ENCODE measurements around the gene ZNF512B. TPM values are rescaled to one million over a fixed set of nuclear protein-coding genes. Genes with fewer than 3 reads are reported as not detected.
"Not testable (repeated sequence)": the region's sequence is repeated elsewhere in the genome, so short reads cannot be mapped to it uniquely, and the experiment has no call there.

Gene ZNF512B
- total RNA-seq, 4 donors from 2014 or later, result 13.4 to 24.8 (median 19.0) TPM

- H3K4me3 ChIP-seq (replicated peaks in 1 of 3), result no peak overlapping the region
- intact Hi-C loops (cut with DNase I), result loop anchor here (2.0 to 5.0 kb wide), 2 partner anchors 437 to 477 kb away; partner anchors contain the start of genes EEF1A2 and PTK6
- TF ChIP-seq CTCF (IDR thresholded peaks at IDR 0.05), result peak; percentile 88 to 99 (median 98)
- TF ChIP-seq POLR2A (IDR thresholded peaks at IDR 0.05), result no peak
- H3K27me3 ChIP-seq, result no peaks in the 10 kb centered on the region
- H3K36me3 ChIP-seq, result no peaks in the 10 kb centered on the region
- H3K27ac ChIP-seq, result no peak overlapping the region
- DNase-seq, result peak; percentile 89 to 90
- H3K9me3 ChIP-seq, result no peaks in the 10 kb centered on the region
- 11 to 12% methylated on average over 31 to 37 of the region's 37 CpGs for WGBS, 2 donors
- peaks cover 10 to 23% of the 10 kb centered on the region in 2 donors for H3K4me1 ChIP-seq
These were observed 4.1 kb upstream of the ZNF512B start for GRCh38 chr20:63973636-63974401.

- no peak overlapping the region for H3K4me3 ChIP-seq (replicated peaks in 1 of 3)
- WGBS, 2 donors, result 89 to 96% methylated on average over 3 of the region's 3 CpGs
- H3K27me3 ChIP-seq, result no peaks in the 10 kb centered on the region
- DNase-seq, result no peak
- no peaks in the 10 kb centered on the region for H3K36me3 ChIP-seq
- intact Hi-C loops (cut with DNase I), result loop anchor here (5.0 kb wide), 1 partner anchor 476 kb away; the partner anchor contains the start of gene EEF1A2
- H3K9me3 ChIP-seq, result no peaks in the 10 kb centered on the region
- TF ChIP-seq POLR2A (IDR thresholded peaks at IDR 0.05), result no peak
- H3K27ac ChIP-seq, result no peak overlapping the region
- H3K4me1 ChIP-seq, result peaks cover 11 to 24% of the 10 kb centered on the region in 2 donors
These were observed 3.4 kb upstream of the ZNF512B start for GRCh38 chr20:63973160-63973479.

GRCh38 chr20:63972312-63973159, 2.8 kb upstream of the ZNF512B start:
- no peak for TF ChIP-seq POLR2A (IDR thresholded peaks at IDR 0.05)
- no peak for TF ChIP-seq CTCF (IDR thresholded peaks at IDR 0.05)
- WGBS, 2 donors, result 78 to 83% methylated on average over 13 to 15 of the region's 18 CpGs
- peaks cover 11 to 24% of the 10 kb centered on the region in 2 donors for H3K4me1 ChIP-seq
- peaks cover 0 to 2% of the 10 kb centered on the region in 2 donors for H3K36me3 ChIP-seq
- DNase-seq, result no peak
- no peak overlapping the region for H3K4me3 ChIP-seq (replicated peaks in 1 of 3)
- no peak overlapping the region for H3K27ac ChIP-seq
- intact Hi-C loops (cut with DNase I), result loop anchor here (5.0 kb wide), 1 partner anchor 475 kb away; the partner anchor contains the start of gene EEF1A2
- no peaks in the 10 kb centered on the region for H3K27me3 ChIP-seq
- H3K9me3 ChIP-seq, result no peaks in the 10 kb centered on the region

- H3K9me3 ChIP-seq; H3K27ac ChIP-seq; H3K4me3 ChIP-seq (replicated peaks in 1 of 3); H3K27me3 ChIP-seq; DNase-seq; H3K36me3 ChIP-seq: not testable (repeated sequence)
- intact Hi-C loops (cut with DNase I), result loop anchor here (5.0 kb wide), 1 partner anchor 475 kb away; the partner anchor contains the start of gene EEF1A2
- H3K4me1 ChIP-seq, result peaks cover 11 to 24% of the 10 kb centered on the region in 2 donors
- 89 to 91% methylated on average over 10 of the region's 10 CpGs for WGBS, 2 donors
These were observed 2.2 kb upstream of the ZNF512B start for GRCh38 chr20:63971960-63972311.

GRCh38 chr20:63970714-63971431, 1.1 kb upstream of the ZNF512B start:
- Histone ChIP-seq H3K9me3 (no peaks in the 10 kb centered on the region), H3K27ac (no peak overlapping the region), H3K27me3 (no peaks in the 10 kb centered on the region), H3K4me1 (peaks cover 11 to 24% of the 10 kb centered on the region in 2 donors), H3K36me3 (peaks cover 0 to 10% of the 10 kb centered on the region in 2 donors), H3K4me3 (replicated peaks in 1 of 3) (no peak overlapping the region)
- TF ChIP-seq CTCF (IDR thresholded peaks at IDR 0.05) (no peak), POLR2A (IDR thresholded peaks at IDR 0.05) (no peak)
- intact Hi-C loops (cut with DNase I), result loop anchor here (5.0 kb wide), 1 partner anchor 474 kb away; the partner anchor contains the start of gene EEF1A2
- no peak for DNase-seq
- WGBS, 2 donors, result 89 to 95% methylated on average over 5 of the region's 5 CpGs
